NCI-H524 treated with DMSO at 0.1 percent for 48 hours (cell line): Measurements from ENCODE around the gene KIF1B.
A peak's percentile ranks its signal among the peaks of the same experiment; 100 is the strongest.

ENCODE experiments used
- DNase-seq: peaks from one replicate; lab custom pipeline; 2025; lab: John Stamatoyannopoulos, UW

The KIF1B gene

DNA sequence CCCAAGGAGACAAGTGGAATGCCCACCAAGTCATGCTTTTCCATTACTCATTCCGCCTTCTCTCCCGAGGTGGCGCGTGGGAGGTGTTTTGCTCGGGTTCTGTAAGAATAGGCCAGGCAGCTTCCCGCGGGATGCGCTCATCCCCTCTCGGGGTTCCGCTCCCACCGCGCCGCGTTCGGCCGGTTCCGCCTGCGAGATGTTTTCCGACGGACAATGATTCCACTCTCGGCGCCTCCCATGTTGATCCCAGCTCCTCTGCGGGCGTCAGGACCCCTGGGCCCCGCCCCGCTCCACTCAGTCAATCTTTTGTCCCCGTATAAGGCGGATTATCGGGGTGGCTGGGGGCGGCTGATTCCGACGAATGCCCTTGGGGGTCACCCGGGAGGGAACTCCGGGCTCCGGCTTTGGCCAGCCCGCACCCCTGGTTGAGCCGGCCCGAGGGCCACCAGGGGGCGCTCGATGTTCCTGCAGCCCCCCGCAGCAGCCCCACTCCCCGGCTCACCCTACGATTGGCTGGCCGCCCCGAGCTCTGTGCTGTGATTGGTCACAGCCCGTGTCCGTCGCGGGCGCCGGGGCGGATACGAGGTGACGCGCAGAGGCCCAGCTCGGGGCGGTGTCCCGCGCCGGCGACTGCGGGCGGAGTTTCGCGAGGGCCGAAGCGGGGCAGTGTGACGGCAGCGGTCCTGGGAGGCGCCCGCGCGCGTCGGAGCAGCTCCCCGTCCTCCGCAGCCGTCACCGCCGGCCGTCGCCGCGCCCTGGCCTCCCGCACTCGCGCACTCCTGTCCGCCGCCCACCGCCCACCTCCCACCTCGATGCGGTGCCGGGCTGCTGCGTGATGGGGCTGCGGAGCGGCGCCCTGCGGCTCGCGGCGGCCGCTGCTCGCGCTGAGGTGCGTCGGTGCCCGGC lies at the start of gene KIF1B:
TSS of gene KIF1B (plus strand) at position 666 of the 906 bp plus-strand sequence. CDS start 21,759 bp downstream, outside the sequence.
- peak; percentile 74 for DNase-seq

DNA sequence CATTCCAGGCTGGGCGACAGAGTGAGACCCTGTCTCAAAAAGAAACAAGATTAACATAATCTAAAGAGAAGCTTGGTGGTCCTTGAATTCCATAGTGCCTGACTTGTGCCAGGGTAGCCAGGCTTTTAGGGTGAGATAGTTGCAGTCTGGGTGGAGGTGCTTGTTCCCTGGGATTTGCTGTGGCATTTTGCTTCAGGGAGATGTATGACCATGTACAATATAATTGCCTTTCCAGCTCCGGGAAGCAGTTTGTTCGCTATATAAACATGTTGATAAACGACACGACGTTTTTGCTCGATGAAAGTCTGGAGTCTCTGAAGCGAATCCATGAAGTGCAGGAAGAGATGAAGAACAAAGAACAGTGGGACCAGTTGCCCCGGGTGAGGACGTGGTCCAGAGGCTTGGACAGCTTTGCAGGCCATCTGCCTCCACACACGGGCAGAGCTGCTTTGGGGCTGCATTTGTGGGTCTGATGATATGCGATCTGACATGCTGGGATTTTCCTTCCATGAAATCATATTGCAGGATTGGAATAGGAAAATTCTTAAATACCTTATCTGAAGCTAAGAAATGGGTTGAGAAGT lies 49.4 kb upstream of the KIF1B start:
- DNase-seq, result no peak

DNA sequence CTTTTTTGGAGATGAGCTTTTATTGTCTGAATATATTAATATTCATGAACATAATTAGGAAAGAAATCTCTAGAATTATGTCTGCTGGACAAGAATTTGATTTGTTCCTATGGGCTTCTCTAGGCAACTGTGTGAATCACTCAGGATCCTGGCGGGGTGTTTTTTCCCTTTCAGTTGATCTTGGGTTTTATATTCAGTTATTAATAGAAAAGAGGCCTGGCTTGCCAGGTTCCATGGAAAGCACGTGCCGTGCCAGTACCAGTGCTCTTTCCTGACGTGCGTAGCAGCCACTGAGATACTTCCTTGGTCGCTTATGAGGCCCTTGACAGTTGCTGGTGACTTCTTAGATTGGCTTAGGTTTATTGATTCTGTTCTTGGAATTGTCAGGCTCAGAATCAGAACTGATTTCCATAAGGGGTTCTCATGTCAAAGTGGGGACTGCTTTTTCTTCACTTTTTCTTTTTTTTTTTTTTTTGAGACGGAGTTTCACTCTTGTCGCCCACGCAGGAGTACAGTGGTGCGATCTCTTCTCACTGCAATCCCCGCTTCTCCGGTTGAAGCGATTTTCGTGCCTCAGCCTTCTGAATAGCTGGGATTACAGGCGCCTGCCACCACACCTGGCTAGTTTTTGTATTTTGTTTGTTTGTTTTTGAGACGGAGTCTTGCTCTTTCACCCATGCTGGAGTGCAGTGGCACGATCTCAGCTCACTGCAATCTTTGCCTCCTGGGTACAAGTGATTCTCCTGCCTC lies 48.7 kb upstream of the KIF1B start:
- DNase-seq, result no peak

DNA sequence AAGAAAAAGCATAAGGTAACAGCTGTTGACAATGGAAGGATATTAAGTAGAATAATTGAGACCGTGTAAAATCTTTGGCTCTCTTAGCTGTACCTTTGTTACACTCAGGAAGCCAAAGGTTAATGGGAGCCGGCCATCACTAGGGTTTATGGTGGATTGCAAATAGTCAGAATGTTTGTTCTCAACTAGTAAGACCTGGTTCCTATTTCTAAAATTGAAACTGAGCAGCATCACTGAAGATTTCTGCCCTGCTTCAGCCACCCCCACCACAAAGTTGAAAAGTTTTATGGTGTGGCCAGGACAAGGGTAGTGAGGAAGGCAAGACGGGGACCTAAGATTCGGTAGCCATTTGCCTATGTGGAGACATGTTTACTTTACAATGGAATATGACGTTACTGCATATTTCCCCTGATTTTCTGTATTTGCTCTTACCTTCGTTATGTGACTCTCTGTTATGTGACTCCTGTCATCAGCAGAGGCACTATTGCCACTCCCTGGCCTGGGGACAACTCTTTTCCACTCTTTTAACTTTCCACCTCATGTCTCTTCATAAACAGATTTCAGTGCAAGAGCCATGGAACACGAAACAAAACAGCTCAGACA lies 41.4 kb upstream of the KIF1B start:
- DNase-seq, result no peak

GRCh38 chr1:10170239-10170574 lies 40.2 kb upstream of the KIF1B start:
- DNase-seq, result no peak

DNA sequence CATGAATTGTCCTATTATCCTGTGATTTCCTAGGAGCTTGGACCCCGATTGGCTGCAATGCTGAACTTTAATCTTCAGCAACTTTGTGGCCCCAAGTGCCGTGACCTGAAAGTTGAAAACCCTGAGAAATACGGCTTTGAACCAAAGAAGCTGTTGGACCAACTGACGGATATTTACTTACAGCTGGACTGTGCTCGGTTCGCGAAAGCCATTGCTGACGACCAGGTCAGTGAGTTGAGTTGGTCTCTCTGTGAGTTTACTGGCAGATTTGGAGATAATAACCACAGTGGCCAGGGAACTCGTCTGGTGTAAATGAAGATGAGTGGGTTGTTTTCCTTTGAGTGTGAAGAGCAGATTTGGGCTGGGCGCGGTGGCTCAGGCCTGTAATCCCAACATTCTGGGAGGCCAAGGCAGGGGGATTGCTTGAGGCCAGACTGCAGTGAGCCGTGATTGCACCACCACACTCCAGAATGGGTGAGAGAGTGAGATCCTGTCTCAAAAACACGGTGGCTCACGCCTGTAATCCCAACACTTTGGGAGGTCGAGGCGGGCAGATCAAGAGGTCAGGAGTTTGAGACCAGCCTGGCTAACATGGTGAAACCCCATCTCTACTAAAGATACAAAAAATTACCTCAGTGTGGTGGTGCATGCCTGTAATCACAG lies 39.1 kb upstream of the KIF1B start:
- no peak for DNase-seq

- DNase-seq, result no peak
Measured at GRCh38 chr1:10171995-10172669, 38.2 kb upstream of the KIF1B start.

GRCh38 chr1:10173582-10173981 lies 36.8 kb upstream of the KIF1B start:
- DNase-seq, result no peak

DNA sequence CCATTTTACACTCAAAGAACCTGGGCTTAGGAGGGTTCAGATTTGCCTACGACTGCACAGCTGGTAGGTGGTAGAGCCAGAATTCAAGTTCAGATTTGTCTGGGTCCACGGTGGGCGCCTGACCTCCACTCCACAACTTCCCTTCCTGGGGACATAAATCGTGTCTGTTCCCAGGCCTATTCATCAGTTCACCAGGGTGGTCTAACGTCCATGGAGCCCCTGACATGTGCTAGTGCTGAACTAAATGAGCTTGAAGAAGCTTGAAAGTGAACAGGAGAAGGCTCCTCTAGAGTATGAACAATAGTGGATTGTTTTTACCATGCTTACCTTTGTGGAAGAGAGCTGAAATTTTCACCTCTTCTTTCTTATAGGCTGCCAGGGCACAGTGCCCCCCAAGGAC lies 32.5 kb upstream of the KIF1B start:
- DNase-seq, result no peak

- no peak for DNase-seq
Measured at GRCh38 chr1:10178597-10179405, 31.6 kb upstream of the KIF1B start.

DNA sequence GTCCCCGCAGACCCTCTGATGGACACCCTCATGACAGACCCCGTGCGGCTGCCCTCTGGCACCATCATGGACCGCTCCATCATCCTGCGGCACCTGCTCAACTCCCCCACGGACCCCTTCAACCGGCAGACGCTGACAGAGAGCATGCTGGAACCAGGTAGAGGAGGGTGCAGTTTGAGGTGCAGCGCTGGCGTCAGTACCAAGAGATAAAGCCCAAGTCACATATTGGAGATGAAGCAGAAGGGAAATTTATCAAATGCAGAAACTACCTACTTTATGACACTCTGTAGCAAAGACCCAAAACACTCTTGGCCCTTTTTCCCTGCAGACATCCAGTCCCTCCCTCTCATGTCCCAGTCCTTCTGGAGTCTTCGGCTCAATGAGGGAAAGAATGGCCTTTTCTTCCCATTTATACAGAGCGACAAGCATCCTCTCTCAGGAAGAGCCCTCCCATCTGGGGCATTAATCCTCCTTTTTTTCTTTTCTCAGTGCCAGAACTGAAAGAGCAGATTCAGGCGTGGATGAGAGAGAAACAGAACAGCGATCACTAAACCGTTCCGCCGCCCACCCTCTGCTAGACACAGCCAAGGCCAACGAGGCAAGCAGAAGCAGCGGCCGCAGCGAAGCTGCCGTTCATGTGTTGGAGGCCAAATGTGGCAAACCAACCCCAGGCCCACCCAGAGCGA lies 30.8 kb upstream of the KIF1B start:
- DNase-seq, result no peak

- DNase-seq, result no peak
Measured at GRCh38 chr1:10181154-10181553, 29.2 kb upstream of the KIF1B start.

GRCh38 chr1:10185759-10186158 lies 24.6 kb upstream of the KIF1B start:
- DNase-seq, result no peak

- DNase-seq, result no peak
Measured at GRCh38 chr1:10186331-10187025, 23.9 kb upstream of the KIF1B start.

GRCh38 chr1:10187026-10187334 lies 23.4 kb upstream of the KIF1B start:
- DNase-seq, result no peak

- DNase-seq, result no peak
Measured at GRCh38 chr1:10188133-10188650, 22.2 kb upstream of the KIF1B start.

GRCh38 chr1:10189659-10190058 lies 20.7 kb upstream of the KIF1B start:
- DNase-seq, result no peak

DNA sequence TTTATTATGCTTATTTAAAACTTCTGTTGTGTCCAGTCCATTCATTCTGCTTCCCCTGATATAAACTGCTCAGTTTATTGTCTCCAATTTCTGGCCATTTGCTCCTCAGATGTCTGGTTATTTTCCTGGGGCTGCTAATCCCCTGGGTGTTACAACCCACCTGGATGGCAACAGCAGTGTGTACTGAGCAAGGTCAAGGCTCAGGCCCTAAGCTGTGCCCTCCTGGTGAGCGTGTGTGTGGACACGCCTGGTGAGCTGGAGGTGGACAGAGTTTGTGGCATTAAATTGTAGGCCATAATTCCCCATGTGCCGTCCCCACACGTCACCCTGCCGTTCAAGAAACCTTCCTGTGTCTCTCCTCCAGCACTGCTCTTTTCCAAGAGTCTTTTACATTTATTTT lies 18.1 kb upstream of the KIF1B start:
- DNase-seq, result no peak

DNA sequence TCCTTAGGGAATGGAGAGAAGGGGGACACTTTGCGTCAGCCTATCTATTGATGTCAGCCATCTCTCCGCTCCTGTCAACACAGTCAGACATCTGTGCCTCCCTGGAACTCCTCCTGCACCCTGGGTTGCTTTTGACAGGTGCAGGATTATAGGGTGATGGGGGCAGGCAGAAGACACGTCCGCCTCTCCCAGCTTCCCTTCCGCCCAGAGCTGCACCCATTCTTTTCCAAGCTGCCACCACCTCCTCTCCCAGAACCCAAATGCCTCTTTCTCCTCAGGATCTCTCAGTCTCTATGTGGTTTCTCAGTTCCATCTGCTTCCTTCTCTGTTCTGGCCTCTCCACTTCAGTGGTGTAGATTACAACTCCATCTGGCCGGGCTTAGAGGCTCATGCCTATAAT lies 17.1 kb upstream of the KIF1B start:
- peak; percentile 98 for DNase-seq
